NCI-H345 treated with DMSO at 0.1 percent for 48 hours (cell line): ENCODE measurements around the gene TSHR.

ENCODE experiments used
- DNase-seq: peaks from one replicate; lab custom pipeline; 2025; ENCODE audit not compliant: unreplicated experiment; lab: John Stamatoyannopoulos, UW

TSHR gene

DNA sequence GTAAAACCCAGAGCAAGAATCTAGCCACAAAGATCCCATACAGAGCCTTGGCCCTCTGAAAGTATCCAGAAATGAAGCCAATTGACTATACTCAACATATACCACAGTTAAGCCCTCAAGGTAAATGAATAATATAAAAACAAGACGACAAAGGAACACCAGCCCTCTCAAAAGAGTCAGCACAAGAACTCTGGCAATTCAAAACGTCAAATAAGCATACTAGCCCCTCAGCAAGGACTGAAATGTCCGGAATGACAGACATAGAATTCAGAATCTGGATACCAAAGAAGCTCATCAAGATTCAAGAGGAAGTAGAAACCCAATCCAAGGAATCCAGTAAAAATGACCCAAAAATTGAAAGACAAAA is 215.4 kb downstream of the TSHR start:
- DNase-seq: no peak

DNA sequence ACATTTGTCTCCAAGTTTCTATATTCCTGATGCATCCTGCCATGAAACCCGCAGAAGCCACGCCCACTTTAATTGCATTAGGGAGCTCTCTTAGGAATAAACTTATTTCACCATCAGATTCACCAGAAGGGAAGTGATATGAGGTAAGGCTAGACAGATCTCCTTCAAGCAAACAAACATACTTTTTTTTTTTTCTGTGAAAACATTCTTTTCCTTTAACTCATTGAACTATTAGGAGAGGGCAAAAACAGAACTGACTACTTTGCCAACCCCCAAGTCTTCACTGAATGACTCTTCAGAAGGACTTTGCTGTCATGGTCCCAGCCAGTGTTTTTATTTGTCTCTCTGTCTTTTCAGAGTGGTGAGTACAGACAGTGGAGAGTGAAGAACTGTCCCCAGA is 216.9 kb downstream of the TSHR start:
- no peak for DNase-seq

- DNase-seq: no peak
Observed at GRCh38 chr14:81172881-81173280, 217.5 kb downstream of the TSHR start.

DNA sequence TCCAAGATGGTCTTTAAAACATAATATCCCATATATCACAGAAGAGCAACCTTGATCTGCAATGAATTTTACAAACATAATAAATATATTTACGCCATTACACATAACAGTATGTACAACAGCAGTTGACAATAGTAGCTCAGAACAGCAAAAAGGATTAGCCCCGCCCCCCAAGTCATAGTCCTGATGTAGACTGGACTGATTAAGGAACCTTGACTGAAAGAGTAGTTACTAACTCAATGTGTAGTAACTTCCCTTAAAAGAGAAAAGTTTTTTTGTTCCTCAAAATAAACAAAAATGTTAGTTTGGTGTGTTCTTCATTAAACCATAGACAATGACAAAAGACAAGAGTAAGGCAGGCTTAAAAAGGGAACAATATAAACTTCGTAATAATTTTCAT is 220.8 kb downstream of the TSHR start:
- no peak for DNase-seq

DNA sequence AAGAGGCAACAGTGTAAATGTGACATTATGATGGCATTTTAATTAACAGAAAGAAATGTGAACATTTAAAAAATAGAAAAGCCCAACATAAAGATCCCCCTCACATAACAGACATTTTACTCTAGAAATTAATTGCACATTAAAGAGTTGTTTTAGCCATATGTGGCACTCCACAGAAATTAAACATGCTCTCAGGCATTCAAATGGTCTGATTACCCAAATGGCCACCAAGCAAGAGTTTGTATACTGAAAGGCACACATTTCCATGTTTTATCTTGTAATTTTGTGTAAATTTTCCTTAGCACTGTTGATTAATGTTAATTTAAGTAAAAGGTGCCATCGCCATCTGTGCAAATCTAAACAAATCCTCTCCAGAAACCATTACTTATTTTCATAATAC is 221.8 kb downstream of the TSHR start:
- DNase-seq: no peak

DNA sequence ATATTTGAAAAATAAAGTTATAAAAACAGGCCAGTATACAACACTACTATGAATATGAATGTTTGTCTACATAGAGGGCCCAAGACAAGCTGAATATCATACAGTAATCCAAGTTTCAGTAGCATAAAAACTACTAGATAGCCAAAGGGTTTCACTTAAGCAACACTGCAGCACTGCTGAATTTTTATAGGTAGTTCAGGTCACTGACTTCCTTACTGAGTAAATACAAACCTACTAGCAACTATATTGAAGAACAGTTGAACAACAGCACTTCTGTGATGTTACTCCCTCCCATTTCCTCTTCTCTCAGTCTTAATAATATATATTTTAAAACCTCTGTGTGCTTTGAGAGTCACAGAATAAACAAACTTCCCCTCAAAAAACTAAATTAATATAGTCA is 222.6 kb downstream of the TSHR start:
- DNase-seq: no peak

DNA sequence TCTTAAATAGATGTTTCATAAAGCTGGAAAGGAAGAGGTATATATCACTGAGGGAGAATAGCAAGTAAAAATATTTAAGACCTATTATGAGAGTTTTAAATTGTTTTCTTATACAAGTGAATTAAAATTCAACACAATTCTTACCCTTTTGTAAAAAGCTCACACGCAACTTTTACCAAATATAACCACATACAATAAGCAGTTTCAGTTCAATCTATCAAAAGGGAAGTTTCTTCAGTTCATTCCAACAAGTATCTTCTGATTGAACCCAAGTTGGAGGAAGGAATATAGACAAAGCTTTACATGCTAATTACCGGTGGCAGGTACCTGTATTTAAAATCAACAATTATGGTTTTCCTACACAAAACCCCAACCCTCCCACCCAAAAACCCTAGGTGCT is 224.2 kb downstream of the TSHR start:
- DNase-seq: no peak

DNA sequence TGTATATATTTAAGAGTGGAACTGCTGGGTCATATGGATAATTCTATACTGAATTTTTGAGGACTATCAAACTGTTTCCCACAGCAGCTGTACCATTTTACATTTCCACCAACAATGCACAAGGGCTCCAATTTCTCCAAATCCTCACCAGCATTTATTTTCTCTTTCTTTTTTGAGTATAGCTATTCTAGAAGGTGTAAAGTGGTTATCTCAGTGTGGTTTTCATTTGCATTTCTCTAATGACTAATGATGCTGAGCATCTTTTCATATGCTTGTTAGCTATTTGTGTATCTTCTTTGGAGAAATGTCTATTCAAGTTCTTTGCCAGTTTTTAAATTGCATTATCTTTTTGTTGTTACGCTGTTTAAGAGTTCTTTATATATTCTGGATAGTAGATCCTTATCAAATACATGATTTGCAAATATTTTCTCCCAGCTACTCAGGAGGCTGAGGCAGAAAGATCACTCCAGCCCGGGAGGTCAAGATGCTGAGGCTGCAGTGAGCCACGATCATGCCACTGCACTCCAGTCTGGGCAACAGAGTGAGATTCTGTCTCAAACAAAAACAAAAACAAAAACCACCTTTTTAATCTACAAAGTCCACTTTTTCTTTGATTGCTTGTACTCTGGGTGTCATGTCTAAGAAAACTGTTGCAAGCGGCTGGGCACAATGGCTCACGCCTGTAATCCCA is 232.6 kb downstream of the TSHR start:
- DNase-seq: no peak

DNA sequence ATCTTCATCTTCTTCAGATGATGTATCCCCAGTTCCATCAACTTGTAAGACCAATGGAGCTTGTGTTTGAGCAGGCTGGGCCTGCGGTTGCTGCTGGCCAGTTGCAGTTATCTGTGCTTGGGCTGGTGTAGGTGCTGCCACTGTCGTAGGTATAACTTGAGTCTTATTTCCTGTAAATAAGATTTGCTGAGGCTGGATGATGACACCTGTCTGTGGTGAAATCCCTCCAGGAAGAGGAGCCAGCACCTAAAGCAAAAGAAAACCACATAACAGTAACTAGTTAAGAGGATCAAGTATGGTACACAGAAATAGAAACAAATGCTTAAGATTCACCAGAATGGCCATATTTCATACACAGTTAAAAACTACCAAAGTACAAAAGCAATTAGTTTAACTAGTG is 237.2 kb downstream of the TSHR start:
- no peak for DNase-seq

DNA sequence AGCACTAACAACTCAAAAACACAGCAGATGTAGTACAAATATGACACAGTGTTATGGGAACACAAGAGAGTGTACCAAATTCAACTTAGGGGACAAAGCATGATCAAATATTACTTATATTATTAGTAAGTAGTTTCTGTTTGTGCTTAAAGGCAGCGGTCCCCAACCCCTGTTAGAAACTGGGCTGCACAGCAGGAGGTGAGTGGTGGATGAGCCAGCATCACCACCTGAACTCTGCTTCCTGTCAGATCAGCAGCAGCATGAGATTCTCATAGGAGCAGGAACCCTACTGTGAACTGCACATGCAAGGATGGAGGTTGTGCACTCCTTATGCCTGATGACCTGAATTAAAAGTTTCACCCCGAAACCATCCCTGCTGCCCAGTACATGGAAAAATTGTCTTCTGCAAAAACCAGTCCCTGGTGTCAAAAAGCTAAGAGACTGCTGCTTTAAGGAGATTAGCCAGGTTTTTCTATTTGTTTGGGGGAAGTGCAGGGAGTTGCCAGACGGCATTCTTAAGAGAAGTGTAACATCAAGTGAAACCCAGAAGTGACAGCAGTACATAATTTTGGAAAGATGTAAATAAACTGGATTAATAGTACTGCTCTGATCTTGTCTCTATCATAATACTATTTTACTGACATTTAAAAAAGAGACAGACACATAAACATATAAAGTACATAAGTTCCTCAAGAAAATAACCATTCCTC is 238.7 kb downstream of the TSHR start:
- no peak for DNase-seq
